NCI-H510A (cell line): ENCODE results near the gene TMEM131L.
"Not testable (repeated sequence)": the region's sequence is repeated elsewhere in the genome, so short reads cannot be mapped to it uniquely, and the experiment has no call there.

Source experiments
- DNase-seq: peaks from one replicate; lab custom pipeline; 2025; lab: John Stamatoyannopoulos, UW

Gene TMEM131L

DNA sequence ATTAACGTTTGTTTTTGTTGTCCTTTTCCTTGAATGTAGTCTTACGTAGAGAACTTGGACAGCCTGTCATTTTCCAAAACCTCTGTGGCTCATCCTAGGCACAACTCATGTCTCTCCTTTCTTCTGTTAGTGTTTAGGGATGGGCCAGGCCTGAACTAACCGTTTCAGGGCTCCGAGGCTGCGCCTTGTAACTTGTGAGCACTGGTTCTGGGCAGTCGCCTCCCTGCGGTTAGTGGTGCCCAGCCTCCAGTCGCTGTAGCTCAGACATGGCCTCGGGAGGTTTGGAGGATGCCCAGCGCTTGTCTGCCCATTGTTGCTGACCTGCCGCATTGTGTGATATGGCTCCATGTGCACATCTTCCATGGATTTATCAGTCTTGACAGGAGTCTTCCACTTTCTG lies 32.8 kb downstream of the TMEM131L start:
- DNase-seq, result no peak

DNA sequence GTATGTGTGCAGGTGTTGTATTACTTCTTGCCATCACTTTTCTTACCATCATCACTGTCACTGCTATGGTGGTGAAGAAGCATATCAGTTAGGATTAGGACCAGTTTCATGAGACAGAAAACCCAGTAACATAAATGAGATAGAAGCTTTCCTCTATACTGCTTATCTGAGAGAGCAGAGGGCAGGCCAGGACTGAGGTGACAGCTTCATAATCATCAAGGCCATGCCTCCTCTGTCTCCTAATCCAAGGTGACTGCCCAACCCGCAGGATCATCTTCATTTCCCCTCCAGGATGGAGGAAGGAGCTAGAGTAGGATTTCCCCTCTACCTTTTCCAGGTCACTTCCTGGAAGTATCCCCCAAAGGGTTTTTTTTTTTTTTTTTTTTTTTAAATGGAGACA lies 35.4 kb downstream of the TMEM131L start:
- no peak for DNase-seq

DNA sequence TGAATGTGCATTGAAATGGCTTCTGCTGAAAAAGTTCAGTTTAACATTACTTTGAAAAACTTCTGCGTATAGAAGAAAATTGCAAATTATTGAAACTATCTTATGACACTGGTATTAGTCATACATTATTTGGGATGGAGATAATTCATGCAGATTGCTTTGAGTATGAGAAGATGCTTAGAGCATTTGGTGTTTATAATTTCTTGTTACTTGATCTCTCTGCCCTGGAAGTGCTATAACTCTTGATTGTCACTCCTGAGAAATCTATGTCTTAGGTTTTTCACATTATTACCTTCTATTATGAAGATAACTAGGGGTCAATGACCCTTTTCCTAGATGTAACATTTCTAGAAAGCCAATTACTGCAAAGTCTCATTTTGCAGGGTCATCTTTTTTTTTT lies 36.4 kb downstream of the TMEM131L start:
- DNase-seq, result no peak

DNA sequence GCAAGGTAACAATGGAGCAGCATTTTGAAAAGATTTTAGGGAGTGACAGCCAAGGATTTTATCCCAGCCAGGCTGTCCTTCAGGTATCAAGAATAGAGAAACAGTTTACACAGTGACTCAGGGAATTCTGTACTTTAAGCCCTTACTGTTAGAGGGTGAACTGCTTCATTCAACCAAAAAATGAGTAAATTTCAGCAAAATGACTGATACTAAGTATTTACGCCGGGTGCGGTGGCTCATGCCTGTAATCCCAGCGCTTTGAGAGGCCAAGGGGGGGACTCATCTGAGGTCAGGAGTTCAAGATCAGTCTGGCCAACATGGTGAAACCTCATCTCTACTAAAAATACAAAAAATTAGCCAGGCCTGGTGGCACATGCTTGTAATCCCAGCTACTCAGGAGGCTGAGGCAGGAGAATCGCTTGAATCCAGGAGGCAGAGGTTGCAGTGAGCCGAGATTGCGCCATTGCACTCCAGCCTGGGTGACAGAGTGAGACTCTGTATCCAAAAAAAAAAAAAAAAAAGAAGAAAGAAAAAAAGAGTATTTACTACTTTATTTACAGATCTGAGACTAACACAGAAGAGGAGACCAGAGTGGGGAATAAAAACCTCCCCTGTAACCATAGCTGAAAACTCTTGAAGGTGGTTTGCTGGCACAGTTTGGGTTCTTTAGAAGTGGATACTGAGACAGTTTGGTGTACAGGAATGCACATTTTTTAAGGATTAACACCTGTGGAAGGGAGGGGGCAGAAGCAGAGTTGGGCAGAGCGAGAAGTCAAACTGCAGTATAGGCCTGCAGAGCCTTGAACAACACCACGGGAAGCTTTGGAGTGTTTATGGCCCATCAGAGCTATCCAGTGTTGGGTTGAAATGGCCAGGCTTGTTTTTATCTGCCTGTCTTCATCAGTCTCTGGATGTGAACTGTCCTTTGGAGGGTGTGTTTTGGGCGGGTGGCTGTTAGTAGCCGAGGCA lies 40.5 kb downstream of the TMEM131L start:
- DNase-seq, result no peak

DNA sequence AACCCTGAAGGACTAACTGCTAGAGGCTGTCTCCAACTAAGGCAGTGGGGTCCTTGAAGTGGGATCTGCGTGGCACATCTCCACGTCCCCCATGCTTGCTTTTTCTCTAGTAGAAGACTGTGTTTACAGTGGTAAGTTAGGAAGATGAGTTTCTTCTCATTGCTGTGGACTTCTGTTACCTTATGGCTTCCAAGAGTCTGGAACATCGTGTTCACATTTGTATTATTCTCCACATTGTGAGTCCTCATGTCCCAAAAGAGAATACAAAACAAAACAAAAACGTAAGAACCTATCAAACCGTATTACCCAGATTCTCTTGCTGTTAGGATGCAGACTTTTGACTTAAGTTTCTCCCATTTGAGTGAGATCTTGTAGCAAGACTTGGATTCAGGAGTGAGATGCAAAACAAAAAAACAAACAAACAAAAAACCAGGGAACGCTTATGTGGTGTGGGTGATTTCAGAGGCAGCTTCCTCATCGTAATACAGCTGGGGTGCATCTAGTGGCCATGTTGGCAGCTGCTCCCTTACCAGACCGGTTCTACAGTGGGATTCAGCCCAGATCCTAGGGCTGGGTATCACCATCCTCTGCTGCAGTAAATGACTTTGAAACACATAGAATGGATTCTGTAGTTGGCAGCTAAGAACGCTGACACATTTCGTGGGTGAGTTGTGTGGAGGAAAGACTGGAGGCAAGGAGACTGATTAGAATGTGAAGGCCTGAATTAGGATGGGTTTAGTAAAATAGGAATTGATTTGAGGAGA lies 41.3 kb downstream of the TMEM131L start:
- peak; percentile 39 for DNase-seq

DNA sequence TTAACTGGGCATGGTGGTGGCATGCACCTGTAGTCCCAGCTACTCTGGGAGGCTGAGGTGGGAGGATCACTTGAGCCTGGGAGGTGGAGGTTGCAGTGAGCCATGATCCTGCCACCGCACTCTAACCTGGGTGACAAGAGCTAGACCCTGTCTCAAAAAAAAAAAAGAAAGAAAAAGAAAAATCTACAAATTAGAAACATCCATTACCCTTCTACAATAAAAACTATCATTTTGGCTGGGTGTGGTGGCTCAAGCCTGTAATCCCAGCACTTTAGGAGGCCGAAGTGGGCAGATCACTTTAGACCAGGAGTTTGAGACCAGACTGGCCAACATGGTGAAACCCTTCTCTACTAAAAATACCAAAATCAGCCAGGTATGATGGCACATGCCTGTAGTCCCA lies 43.1 kb downstream of the TMEM131L start:
- not testable (repeated sequence) for DNase-seq

DNA sequence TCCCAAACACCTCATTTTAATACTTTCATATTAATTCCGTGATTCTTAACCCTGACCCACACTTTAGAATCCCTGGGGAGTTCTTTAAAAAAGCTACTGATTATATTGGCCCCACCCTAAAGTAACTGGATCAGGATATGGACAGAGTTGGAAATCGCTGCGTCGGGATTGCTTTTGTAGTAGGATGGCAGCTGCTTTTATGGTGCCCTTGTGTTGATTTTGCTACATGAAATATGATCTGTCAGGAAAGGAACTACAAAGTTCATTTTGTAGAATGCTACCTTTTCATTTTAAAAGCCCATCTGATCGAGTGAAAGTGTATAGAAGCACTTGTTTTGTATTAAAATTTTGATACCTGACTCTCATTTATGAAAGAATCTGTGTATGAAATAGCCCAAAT lies 43.6 kb downstream of the TMEM131L start:
- peak; percentile 8 for DNase-seq

DNA sequence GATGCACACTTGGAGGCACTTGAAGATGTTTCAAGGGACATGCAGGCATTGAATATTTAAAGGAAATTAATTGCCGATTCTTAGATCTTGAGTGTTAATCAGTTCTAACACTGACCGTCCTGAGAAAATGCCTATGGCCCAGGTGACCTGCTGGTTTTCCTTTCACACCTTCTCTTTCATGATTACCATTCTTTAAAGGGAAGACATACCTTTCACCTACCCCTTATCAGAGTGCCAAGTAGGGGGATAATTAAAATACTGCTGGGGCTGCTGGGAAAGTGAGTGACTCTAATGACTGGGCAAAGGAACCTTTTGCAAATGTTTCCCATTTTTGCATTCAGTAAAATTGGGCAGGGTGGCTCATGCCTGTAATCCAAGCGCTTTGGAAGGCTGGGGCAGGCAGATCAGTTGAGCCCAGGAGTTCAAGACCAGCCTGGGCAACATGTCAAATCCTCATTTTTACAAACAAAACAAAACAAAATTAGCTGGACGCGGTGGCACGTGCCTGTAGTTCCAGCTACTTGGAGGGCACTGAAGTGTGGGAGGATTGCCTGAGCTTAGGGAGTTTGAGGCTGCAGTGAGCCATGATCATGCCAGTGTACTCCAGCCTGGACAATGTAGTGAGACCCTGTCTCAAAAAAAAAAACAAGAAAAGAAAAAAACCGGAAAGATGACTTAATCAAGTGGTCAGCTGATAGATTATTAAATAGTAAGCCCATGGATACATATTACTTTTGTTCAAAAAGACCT lies 44.3 kb downstream of the TMEM131L start:
- DNase-seq, result no peak

DNA sequence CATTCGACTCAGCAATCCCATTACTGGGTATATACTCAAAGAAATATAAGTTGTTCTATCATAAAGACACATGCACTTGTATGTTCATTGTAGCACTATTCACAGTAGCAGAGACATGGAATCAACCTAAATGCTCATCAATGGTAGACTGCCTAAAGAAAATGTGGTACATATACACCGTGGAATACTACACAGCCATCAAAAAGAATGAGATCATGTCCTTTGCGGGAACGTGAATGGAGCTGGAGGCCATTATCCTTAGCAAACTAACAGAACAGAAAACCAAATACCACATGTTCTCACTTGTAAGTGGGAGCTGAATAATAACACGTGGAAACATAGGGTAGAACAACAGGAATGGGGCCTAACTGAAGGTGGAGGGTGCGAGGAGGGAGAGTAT lies 44.9 kb downstream of the TMEM131L start:
- no peak for DNase-seq

DNA sequence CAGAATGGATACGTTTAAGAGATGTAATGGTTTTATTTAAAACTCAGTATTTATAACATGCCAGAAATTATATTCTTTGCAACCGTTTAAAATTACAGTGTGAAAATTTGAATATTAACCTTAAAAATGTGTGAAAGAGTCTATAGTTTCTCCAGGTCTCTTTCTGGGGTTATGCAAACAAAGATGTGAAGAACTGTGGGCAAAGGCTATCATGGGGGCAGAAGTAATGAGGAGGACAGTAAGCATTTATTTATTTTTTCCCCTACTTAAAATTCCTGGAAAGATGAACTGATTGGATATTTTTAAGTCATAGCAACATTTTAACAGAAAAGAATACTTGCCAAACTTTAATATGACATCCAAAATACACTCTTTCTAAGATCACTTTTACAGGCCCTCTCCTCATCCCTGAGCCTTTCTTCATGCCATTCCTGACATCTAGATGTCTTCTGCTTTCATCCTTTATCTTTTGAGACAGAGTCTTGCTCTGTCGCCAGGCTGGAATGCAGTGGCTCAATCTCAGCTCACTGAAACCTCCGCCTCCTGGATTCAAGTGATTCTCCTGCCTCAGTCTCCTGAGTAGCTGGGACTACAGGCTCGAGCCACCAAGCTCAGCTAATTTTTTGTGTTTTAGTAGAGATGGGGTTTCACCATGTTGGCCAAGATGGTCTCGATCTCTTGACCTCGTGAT lies 46.1 kb downstream of the TMEM131L start:
- DNase-seq, result no peak

DNA sequence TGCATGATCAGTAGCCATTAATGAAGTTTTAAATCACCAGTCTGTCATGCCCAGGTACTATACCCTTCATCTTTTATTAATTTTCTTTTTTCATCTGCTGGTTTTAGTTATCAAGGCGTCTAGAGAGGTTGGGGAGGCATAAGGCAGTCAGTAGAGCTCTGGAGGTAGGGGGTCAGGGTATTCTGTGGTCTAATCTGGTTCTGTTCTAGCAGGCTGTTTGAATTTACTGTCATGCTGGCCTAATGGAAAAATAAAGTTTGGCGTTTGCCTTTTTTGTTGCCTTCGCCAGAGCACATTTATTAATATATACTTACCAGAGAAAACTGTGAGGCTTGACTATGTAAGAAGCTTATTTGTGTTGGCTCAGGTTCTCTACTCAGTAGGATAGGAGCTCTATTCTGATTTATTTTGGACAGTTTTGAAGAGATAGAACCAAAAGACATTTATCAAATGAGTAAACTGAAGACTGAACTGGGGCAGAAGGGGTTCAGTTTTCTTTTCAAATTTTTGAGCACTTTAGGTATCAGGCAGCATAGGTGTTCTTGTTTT lies 46.9 kb downstream of the TMEM131L start:
- DNase-seq, result no peak

DNA sequence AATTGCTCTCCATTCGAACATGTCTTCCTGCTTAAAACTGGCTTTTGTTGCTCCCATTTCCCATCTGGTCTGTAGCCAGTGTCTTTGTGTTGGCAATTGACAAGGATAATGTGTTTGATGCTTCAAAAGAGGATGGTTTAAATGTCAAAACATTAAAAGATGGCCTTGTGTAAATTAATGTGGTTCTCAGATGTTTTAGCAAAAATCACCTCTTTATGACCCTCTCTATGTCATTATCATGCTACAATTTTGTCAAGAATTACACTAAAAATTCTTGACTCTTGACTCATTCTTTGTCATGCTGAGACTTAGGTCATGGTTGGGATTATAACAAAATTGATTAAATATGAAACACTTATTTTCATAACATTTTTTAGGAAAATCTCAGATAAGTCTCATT lies 47.4 kb downstream of the TMEM131L start:
- DNase-seq, result no peak

DNA sequence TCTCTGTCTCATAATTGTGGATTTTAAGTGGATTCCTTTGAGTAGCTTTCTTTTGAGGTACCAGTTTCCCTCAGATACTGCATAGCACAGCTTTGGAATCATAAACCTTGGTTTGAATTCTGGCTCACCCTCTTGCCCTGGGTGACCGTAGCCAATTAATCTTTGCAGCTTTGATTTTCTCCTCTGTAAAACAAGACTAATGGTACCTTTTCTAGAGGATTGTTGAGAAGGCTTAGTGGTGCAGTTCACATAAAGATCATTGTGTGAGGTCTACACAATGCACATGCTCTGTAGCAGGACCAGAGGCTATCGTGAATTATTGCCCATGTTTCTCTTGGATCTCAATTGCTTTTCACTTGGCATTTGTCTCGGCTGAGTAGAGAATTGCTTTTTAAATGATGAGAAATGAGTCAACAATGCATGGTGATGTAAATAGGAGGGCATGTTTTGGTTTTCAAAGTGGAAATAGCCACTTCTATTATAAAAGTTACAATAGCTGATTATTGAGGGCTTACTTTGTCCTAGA lies 47.9 kb downstream of the TMEM131L start:
- no peak for DNase-seq

DNA sequence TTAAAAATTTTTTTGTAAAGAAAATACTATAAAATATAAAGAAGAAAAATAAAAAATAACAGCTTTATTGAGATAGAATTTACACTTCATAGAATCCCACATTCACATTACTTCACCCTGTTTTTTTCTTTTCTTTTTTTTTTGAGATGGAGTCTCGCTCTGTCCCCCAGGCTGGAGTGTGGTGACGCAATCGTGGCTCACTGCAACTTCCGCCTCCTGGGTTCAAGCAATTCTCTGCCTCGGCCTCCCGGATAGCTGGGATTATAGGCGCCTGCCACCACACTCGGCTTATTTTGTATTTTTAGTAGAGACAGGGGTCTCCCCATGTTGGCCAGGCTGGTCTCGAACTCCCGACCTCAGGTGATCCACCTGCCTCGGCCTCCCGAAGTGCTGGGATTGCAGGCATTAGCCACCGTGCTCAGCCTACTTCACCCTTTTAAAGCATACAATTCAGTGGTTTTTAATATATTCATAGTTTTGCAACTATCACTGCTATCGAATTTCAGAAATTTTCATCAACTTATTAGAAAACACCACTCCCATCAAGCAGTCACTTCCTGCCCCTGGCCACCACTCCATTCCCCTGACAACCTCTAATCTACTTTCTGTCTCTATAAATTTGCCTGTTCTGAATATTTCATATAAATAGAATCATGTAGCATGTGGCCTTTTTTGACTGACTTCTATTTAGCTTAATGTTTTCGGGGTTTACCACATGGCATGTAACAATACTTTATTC lies 48.7 kb downstream of the TMEM131L start:
- DNase-seq, result no peak

DNA sequence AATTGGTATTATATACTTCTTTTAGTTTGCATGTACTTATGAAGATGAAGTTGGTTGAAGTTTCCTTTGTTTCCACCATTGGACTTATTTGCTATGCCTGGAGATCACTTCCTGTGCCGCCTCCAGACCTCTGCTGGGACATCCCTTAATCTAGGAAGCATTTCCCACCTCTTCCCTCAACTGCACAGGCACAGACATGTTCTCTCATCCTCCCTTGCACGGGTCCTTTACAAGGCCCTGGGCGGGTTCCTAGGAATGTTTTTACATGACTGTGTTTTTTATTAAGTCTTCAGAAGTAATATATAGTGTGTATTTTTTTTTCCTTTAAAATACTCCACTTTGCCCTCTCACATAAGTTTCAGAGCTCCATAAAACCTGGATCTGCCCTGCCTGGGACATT lies 51.0 kb downstream of the TMEM131L start:
- DNase-seq, result no peak

DNA sequence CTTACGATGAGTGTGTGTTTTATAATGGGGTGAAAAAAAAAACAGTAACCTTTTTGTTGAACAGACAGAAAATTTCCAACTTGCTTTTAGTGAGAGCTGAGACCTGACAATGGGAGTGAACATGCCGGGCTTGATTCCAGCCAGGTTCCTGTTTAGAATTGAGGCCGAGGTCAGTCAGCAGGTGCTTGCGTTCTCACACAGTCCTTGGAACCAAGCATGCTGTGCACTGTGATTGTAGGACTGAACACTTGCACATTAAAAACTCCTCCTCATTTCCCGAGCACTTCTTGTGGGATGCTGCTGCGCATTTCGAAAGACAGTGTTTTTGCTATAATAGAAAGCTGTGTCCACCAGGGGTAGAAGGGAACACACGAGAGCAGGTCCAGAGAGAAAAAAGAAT lies 51.8 kb downstream of the TMEM131L start:
- DNase-seq, result no peak

DNA sequence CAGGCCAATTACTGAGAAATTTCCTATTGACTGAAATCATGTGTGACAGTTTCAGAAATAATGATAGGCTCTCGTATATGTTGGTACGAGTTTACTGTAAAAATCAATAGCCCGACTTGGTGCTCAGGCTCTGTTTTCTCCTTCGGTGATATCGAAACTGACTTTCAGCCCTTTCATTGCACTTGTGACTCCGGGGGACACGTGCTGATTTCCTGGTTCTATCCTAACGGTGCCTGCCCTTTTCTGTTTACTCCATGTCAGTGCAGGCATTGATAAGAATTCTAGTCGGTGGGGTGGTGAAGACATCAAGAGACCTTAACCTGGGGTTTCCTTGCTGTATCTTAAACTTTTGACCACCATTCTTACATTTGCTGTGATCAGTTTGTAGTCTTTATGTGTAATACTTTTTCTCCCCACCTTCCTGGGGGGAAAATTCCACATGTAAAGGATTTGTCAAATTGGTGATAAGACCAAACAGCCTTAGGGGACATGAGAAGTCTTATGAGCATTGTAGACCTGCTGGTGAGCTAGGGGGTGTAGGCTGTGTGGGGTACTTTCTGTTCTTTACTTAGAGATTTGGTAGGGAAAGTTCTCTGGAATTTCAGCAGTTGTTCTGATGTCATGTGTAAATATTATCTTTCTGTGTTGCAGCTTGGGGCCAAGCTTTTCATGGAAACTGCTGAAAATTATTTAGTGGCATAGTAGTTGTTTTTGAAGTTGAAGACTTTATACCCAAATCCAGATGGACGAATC lies 52.7 kb downstream of the TMEM131L start:
- no peak for DNase-seq

DNA sequence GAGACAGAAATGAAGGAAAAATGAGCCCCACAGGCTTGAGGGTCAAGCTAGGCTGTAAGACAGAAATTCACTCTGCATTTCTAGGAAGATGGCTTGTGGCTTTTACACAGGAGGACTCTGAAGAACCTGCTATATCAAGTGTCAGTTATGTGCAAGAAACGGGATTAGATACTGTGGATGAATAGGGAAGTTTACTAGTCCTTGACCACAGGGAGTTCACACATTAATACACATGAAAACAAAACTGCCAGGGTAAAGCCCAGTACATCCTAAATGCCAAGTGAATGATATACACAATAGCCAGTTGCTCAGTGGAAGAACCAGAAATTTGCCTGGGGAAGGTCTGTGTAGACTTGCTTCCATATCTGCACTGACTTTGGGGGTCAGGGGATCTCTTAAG lies 53.5 kb downstream of the TMEM131L start:
- no peak for DNase-seq

DNA sequence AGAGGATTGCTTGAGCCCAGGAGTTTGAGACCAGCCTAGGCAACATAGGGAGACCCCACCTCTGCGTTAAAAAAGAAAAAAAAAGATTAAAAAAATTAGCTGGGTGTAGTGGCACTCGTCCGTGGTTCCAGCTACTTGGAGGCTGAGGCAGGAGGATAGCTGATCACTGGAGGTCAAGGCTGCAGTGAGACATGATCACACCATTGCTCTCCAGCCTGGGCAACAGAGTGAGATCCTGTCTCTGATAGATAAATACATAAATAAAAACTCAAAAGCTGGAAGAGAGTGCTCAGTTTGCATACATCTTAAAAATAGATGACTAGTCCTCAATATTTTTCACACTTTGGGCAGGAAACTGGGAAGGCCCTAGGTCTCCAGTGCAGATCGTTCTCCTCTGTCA lies 54.1 kb downstream of the TMEM131L start:
- DNase-seq, result no peak

DNA sequence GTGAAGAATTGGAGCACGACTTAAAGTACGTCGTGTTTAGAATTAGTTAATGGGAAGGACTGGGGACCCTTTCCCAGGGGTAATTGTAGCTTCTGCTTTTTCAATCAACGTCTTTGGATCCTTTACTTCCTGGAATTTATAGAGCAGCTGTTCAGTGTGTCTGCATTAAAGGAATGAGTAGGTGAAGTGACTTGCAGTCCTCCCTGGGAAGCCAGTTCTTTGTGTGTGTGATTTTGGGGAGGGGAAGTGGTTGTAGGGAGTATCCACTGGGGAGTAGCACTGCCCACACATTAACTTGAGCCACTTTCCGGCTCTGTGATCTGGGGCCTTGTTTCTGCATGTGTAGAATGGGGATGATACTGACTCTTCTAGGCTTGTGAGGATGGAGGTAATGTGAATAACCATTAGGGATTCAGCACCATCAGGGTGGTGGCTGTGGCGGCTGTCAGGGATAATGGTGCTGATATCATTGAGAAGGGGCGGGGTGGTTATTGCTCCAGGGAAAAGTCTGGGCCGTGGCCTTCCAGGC lies 54.7 kb downstream of the TMEM131L start:
- DNase-seq, result no peak
